B cell (primary cell): ENCODE results near the gene TBATA. TPM values are rescaled to one million over a fixed set of nuclear protein-coding genes. Genes with fewer than 3 reads are reported as not detected.

ENCODE experiments used
- ATAC-seq: fragments of 200-7000 bp; cut with Tn5 transposase; one replicate; pipeline ENCODE4 v1.10.0; 2021; ENCODE audit warnings: low read depth, mild to moderate bottlenecking, moderate number of reproducible peaks, moderate library complexity
- CTCF ChIA-PET: fragments of 350-600 bp; sonication (Branson Sonifier 250); formaldehyde crosslinking; loops from one replicate; lab custom pipeline; 2021; ENCODE audit warnings: antibody characterized with exemption, inconsistent platforms; lab: Charles Lee
- POLR2A ChIA-PET: fragments of 350-600 bp; sonication (Branson Sonifier 250); formaldehyde crosslinking; loops from one replicate; lab custom pipeline; 2021; ENCODE audit warnings: antibody characterized with exemption; lab: Charles Lee
- DNase-seq: peaks from one replicate; pipeline ENCODE4 v3.0.0; 2013
- H2AFZ ChIP-seq: 2 replicates; pipeline ENCODE4 v1.6.1; 2012; ENCODE audit warnings: mild to moderate bottlenecking, low read depth, low read length; ENCODE audit not compliant: insufficient read depth, poor library complexity, severe bottlenecking
- H3K27ac ChIP-seq, 2 donors: 1 replicate in 1 of 2; 2 replicates in 1 of 2; pipeline ENCODE4 v1.5.1; 2012 to 2013; ENCODE audit warnings: low read length in 2 of 2, mild to moderate bottlenecking in 2 of 2, moderate library complexity in 1 of 2
- H3K27me3 ChIP-seq, 4 experiments: fragments of 200-600 bp in 1 of 4; sonication (generic) in 1 of 4; replicated peaks in 1 of 4; 1 replicate in 2 of 4; 2 replicates in 2 of 4; pipeline versions ENCODE4 v1.6.1 to v1.7.0; 2013 to 2016; ENCODE audit warnings: low read length in 3 of 4, mild to moderate bottlenecking in 2 of 4, mixed read lengths in 1 of 4, moderate library complexity in 1 of 4; ENCODE audit not compliant: insufficient read depth in 4 of 4, control insufficient read depth in 3 of 4; ENCODE audit errors: control extremely low read depth in 1 of 4
- H3K36me3 ChIP-seq, 2 experiments: replicated peaks in 1 of 2; 1 replicate in 1 of 2; 2 replicates in 1 of 2; pipeline versions ENCODE4 v1.6.1 to v1.7.1; 2013; ENCODE audit warnings: low read length in 1 of 2; ENCODE audit not compliant: insufficient read depth in 2 of 2, control insufficient read depth in 1 of 2; ENCODE audit errors: control extremely low read depth in 1 of 2, extremely low read depth in 1 of 2
- H3K4me1 ChIP-seq, 2 donors: fragments of 200-600 bp in 1 of 2; sonication (generic) in 1 of 2; 1 replicate in 1 of 2; 2 replicates in 1 of 2; pipeline versions ENCODE4 v1.5.1 to v1.6.1; 2013 to 2017; ENCODE audit warnings: low read length in 2 of 2; ENCODE audit not compliant: control insufficient read depth in 2 of 2, insufficient read depth in 2 of 2
- H3K4me2 ChIP-seq: replicated peaks from 2 replicates; pipeline ENCODE3; 2012; ENCODE audit warnings: mild to moderate bottlenecking, low read depth, low read length; ENCODE audit not compliant: poor library complexity, severe bottlenecking
- H3K4me3 ChIP-seq, 5 experiments: fragments of 200-600 bp in 1 of 5; sonication (generic) in 1 of 5; 1 replicate in 3 of 5; 2 replicates in 2 of 5; pipeline versions ENCODE4 v1.5.1 to v1.7.0; 2011 to 2016; ENCODE audit warnings: low read length in 4 of 5, mild to moderate bottlenecking in 4 of 5, low read depth in 2 of 5, control low read depth in 1 of 5, moderate library complexity in 1 of 5; ENCODE audit not compliant: insufficient read depth in 1 of 5; ENCODE audit errors: control extremely low read depth in 1 of 5, extremely low read depth in 1 of 5
- H3K79me2 ChIP-seq: fragments of 200-600 bp; sonication (generic); one replicate; pipeline ENCODE4 v1.6.0; 2016; ENCODE audit warnings: low read length; ENCODE audit not compliant: control insufficient read depth, insufficient read depth
- H3K9ac ChIP-seq: fragments of 200-600 bp; sonication (generic); 2 replicates; pipeline ENCODE4 v1.6.1; 2017; ENCODE audit warnings: mild to moderate bottlenecking, low read length, moderate library complexity
- H3K9me3 ChIP-seq, 3 donors: one replicate each; pipeline versions ENCODE4 v1.6.1 to v1.7.1; 2013; ENCODE audit warnings: low read length in 2 of 3; ENCODE audit not compliant: control insufficient read depth in 2 of 3, insufficient read depth in 1 of 3; ENCODE audit errors: control extremely low read depth in 1 of 3
- H4K20me1 ChIP-seq: 2 replicates; pipeline ENCODE4 v1.6.0; 2012; ENCODE audit warnings: mild to moderate bottlenecking, low read length; ENCODE audit not compliant: insufficient read depth, control insufficient read depth, poor library complexity, severe bottlenecking
- H3K27ac Mint-ChIP-seq: one replicate; pipeline ENCODE4 v1.8.0; 2021; ENCODE audit warnings: mixed read lengths
- H3K27me3 Mint-ChIP-seq: one replicate; pipeline ENCODE4 v1.8.0; 2021; ENCODE audit warnings: mixed read lengths
- H3K4me1 Mint-ChIP-seq: one replicate; pipeline ENCODE4 v1.8.0; 2021; ENCODE audit warnings: mixed read lengths
- H3K4me3 Mint-ChIP-seq: one replicate; pipeline ENCODE4 v1.8.0; 2021; ENCODE audit warnings: mixed read lengths
- H3K9me3 Mint-ChIP-seq: one replicate; pipeline ENCODE4 v1.8.0; 2022; ENCODE audit warnings: mixed read lengths; ENCODE audit not compliant: insufficient read depth
- CTCF ChIP-seq: fragments of 200-600 bp; IDR thresholded peaks from one replicate; pipeline ENCODE4 v1.8.0; 2022; ENCODE audit warnings: antibody characterized with exemption, mild to moderate bottlenecking
- EZH2 ChIP-seq: IDR thresholded peaks from 2 replicates; pipeline ENCODE4 v1.6.1; 2012; ENCODE audit warnings: borderline replicate concordance, low read depth, mild to moderate bottlenecking, moderate library complexity, low read length; ENCODE audit not compliant: insufficient read depth, poor library complexity, severe bottlenecking
- WGBS: methylation state at CpG from one replicate; pipeline ENCODE4 v1.1.5; 2013; ENCODE audit warnings: missing lambda C conversion rate; ENCODE audit not compliant: insufficient coverage; 5-methylcytosine and 5-hydroxymethylcytosine counted together
- intact Hi-C: fragments of 100-400 bp; cut with micrococcal nuclease; formaldehyde crosslinking; loops from one replicate; pipeline ENCODE4 v1.10.0; 2022
- polyA plus RNA-seq: library from polyadenylated mRNA; depleted of rRNA; stranded (reverse); fragments of >200 nt; gene quantifications from 2 replicates; pipeline ENCODE4 v1.2.3, GENCODE V29; 2012
- total RNA-seq, 2 donors: library from RNA; stranded (reverse); fragments of 120-200 nt in 1 of 2; gene quantifications; 1 replicate in 1 of 2; 2 replicates in 1 of 2; pipeline versions ENCODE4 v1.2.3 to v1.2.4, GENCODE V29; 2013 to 2022

TBATA gene
- total and polyA plus RNA-seq, 2 donors (not counting 1 experiment from before 2014, with no cell fraction given), result not detected

GRCh38 chr10:70765794-70766594, 19.2 kb downstream of the TBATA start:
- no peaks in the 10 kb centered on the region for H3K36me3 ChIP-seq
- H3K79me2 ChIP-seq, result no peaks in the 10 kb centered on the region
- no peak overlapping the region for H2AFZ ChIP-seq
- Mint-ChIP-seq H3K27ac (no peak overlapping the region), H3K9me3 (peaks cover 11% of the 10 kb centered on the region), H3K4me1 (no peaks in the 10 kb centered on the region), H3K27me3 (peaks cover 11% of the 10 kb centered on the region), H3K4me3 (no peak overlapping the region)
- CTCF ChIA-PET, result interaction anchor here (0.8 kb wide), 1 partner anchor 217 kb away, joined by 3 read pairs; no protein-coding TSS in a partner anchor
- ATAC-seq (no peak), DNase-seq (no peak)
- TF ChIP-seq CTCF (no peak), EZH2 (no peak)
- H3K4me2 ChIP-seq, result no peak overlapping the region
- no peaks in the 10 kb centered on the region for H3K27me3 ChIP-seq
- intact Hi-C loops, result no loop called here
- no peak overlapping the region for H3K27ac ChIP-seq
- POLR2A ChIA-PET, result no interaction called here
- no peak overlapping the region for H3K4me3 ChIP-seq
- H4K20me1 ChIP-seq, result no peaks in the 10 kb centered on the region
- no peaks in the 10 kb centered on the region for H3K4me1 ChIP-seq
- WGBS, result 90% methylated on average over 8 of the region's 8 CpGs
- H3K9ac ChIP-seq, result no peak overlapping the region
- peaks cover 0 to 8% (median 8%) of the 10 kb centered on the region in 3 donors for H3K9me3 ChIP-seq

GRCh38 chr10:70763567-70763966, 21.6 kb downstream of the TBATA start:
- DNase-seq, result no peak
- Histone ChIP-seq H2AFZ (no peak overlapping the region), H4K20me1 (no peaks in the 10 kb centered on the region), H3K27ac (no peak overlapping the region), H3K9ac (no peak overlapping the region), H3K4me1 (no peaks in the 10 kb centered on the region), H3K79me2 (no peaks in the 10 kb centered on the region), H3K4me2 (no peak overlapping the region), H3K4me3 (no peak overlapping the region), H3K9me3 (peaks cover 0 to 8% (median 8%) of the 10 kb centered on the region in 3 donors), H3K36me3 (no peaks in the 10 kb centered on the region), H3K27me3 (no peaks in the 10 kb centered on the region)
- Mint-ChIP-seq H3K4me1 (no peaks in the 10 kb centered on the region), H3K4me3 (no peak overlapping the region), H3K9me3 (peaks cover 11% of the 10 kb centered on the region), H3K27me3 (peaks cover 7% of the 10 kb centered on the region), H3K27ac (no peak overlapping the region)
- WGBS, result 45% methylated on average over 3 of the region's 3 CpGs
- no peak for ATAC-seq
- ChIA-PET POLR2A (no interaction called here), CTCF (interaction anchor here (2.5 kb wide), 1 partner anchor 302 kb away, joined by 6 read pairs; no protein-coding TSS in a partner anchor)
- intact Hi-C loops, result no loop called here
- TF ChIP-seq EZH2 (no peak), CTCF (no peak)
